Neuronal stem cell (in vitro differentiated cells): ENCODE measurements around the gene SOX18.

ENCODE experiments used
- DNase-seq: peaks from one replicate; pipeline ENCODE4 v3.0.0-alpha.2; 2013; ENCODE audit warnings: low spot score
- H2AFZ ChIP-seq: one replicate; pipeline ENCODE4 v1.6.1; 2013; ENCODE audit warnings: mild to moderate bottlenecking, low read length, inconsistent platforms
- H2AK5ac ChIP-seq: 2 replicates; pipeline ENCODE4 v1.6.1; 2013; ENCODE audit warnings: low read depth, mild to moderate bottlenecking, inconsistent platforms, low read length, moderate library complexity, mixed read lengths
- H2BK120ac ChIP-seq: 2 replicates; pipeline ENCODE4 v1.6.1; 2013; ENCODE audit warnings: low read depth, mild to moderate bottlenecking, inconsistent platforms, low read length, moderate library complexity, mixed read lengths
- H2BK12ac ChIP-seq: one replicate; pipeline ENCODE4 v1.6.1; 2013; ENCODE audit warnings: low read length, inconsistent platforms
- H2BK15ac ChIP-seq: 2 replicates; pipeline ENCODE4 v1.6.1; 2013; ENCODE audit warnings: mild to moderate bottlenecking, low read length, inconsistent platforms, mixed read lengths
- H2BK5ac ChIP-seq: one replicate; pipeline ENCODE4 v1.6.1; 2013; ENCODE audit warnings: inconsistent platforms, mild to moderate bottlenecking, low read length, moderate library complexity
- H3K14ac ChIP-seq: one replicate; pipeline ENCODE4 v1.6.1; 2013; ENCODE audit warnings: low read length, inconsistent platforms
- H3K18ac ChIP-seq: 2 replicates; pipeline ENCODE4 v1.6.1; 2013; ENCODE audit warnings: low read length, inconsistent platforms
- H3K23ac ChIP-seq: 2 replicates; pipeline ENCODE4 v1.6.1; 2013; ENCODE audit warnings: low read depth, mild to moderate bottlenecking, mixed read lengths, low read length, inconsistent platforms; ENCODE audit not compliant: poor library complexity
- H3K27ac ChIP-seq: replicated peaks from 3 replicates; pipeline ENCODE4 v1.5.1; 2013; ENCODE audit warnings: low read length, inconsistent platforms
- H3K27me3 ChIP-seq, 3 experiments: 2 replicates each; pipeline ENCODE4 v1.6.1; 2013; ENCODE audit warnings: low read length in 3 of 3, mild to moderate bottlenecking in 2 of 3, inconsistent platforms in 1 of 3, low read depth in 1 of 3, mixed read lengths in 1 of 3, moderate library complexity in 1 of 3; ENCODE audit not compliant: control insufficient read depth in 3 of 3, insufficient read depth in 3 of 3
- H3K36me3 ChIP-seq, 2 donors: replicated peaks in 1 of 2; 2 replicates each; pipeline ENCODE4 v1.6.1; 2013; ENCODE audit warnings: low read length in 2 of 2; ENCODE audit not compliant: control insufficient read depth in 2 of 2, insufficient read depth in 2 of 2
- H3K4ac ChIP-seq: 2 replicates; pipeline ENCODE4 v1.6.1; 2013; ENCODE audit warnings: inconsistent platforms, mild to moderate bottlenecking, low read length, moderate library complexity
- H3K4me1 ChIP-seq, 2 donors: 1 replicate in 1 of 2; 2 replicates in 1 of 2; pipeline ENCODE4 v1.6.1; 2013; ENCODE audit warnings: low read length in 2 of 2, low read depth in 1 of 2; ENCODE audit not compliant: control insufficient read depth in 2 of 2, insufficient read depth in 1 of 2
- H3K4me2 ChIP-seq: one replicate; pipeline ENCODE4 v1.6.1; 2013; ENCODE audit warnings: mild to moderate bottlenecking, low read length, inconsistent platforms; ENCODE audit not compliant: insufficient read depth, poor library complexity, severe bottlenecking
- H3K4me3 ChIP-seq, 2 donors: 2 replicates each; pipeline ENCODE4 v1.5.1; 2013; ENCODE audit warnings: low read length in 2 of 2, mild to moderate bottlenecking in 2 of 2, inconsistent platforms in 1 of 2, moderate library complexity in 1 of 2
- H3K79me1 ChIP-seq: one replicate; pipeline ENCODE4 v1.6.1; 2013; ENCODE audit warnings: low read depth, mild to moderate bottlenecking, inconsistent platforms, low read length, moderate library complexity
- H3K9ac ChIP-seq: one replicate; pipeline ENCODE4 v1.6.1; 2013; ENCODE audit warnings: mild to moderate bottlenecking, low read depth, low read length, inconsistent platforms; ENCODE audit not compliant: poor library complexity
- H3K9me3 ChIP-seq, 2 donors: replicated peaks in 1 of 2; 2 replicates each; pipeline versions ENCODE3 to v1.6.1; 2013; ENCODE audit warnings: low read length in 2 of 2, mild to moderate bottlenecking in 2 of 2, inconsistent platforms in 1 of 2, low read depth in 1 of 2, mixed read lengths in 1 of 2, moderate library complexity in 1 of 2; ENCODE audit not compliant: control insufficient read depth in 2 of 2, insufficient read depth in 1 of 2
- H4K8ac ChIP-seq: one replicate; pipeline ENCODE4 v1.6.1; 2013; ENCODE audit warnings: low read depth, mild to moderate bottlenecking, inconsistent platforms, low read length, moderate library complexity
- H4K91ac ChIP-seq: one replicate; pipeline ENCODE4 v1.6.1; 2013; ENCODE audit warnings: low read length, low read depth, mild to moderate bottlenecking, inconsistent platforms; ENCODE audit not compliant: poor library complexity
- WGBS, 2 donors: extraction: QIAGEN DNeasy Blood & Tissue Kit; methylation state at CpG; one replicate each; pipeline ENCODE4 v1.1.7; 2013; ENCODE audit warnings: missing lambda C conversion rate in 2 of 2, mixed read lengths in 1 of 2; ENCODE audit not compliant: insufficient read length in 2 of 2, insufficient replicate concordance in 1 of 2; ENCODE audit errors: extremely low coverage in 2 of 2; 5-methylcytosine and 5-hydroxymethylcytosine counted together

The SOX18 gene

GRCh38 chr20:64042054-64042781, 7.2 kb downstream of the SOX18 start:
- H3K4me3 ChIP-seq = peak overlapping the region; percentile 37 to 67
- H2BK15ac ChIP-seq = peak overlapping the region; percentile 11
- peak overlapping the region; percentile 64 for H3K4me2 ChIP-seq
- H3K27me3 ChIP-seq = peaks cover 37 to 93% (median 82%) of the 10 kb centered on the region in 3 experiments
- no peak for DNase-seq
- no peak overlapping the region for H2BK12ac ChIP-seq
- no peak overlapping the region for H3K27ac ChIP-seq
- H3K79me1 ChIP-seq = no peaks in the 10 kb centered on the region
- no peak overlapping the region for H3K14ac ChIP-seq
- no peak overlapping the region for H4K91ac ChIP-seq
- no peak overlapping the region for H4K8ac ChIP-seq
- H3K9me3 ChIP-seq = peaks cover 0 to 2% of the 10 kb centered on the region in 2 donors
- H3K36me3 ChIP-seq = no peaks in the 10 kb centered on the region
- peak overlapping the region; percentile 92 for H3K18ac ChIP-seq
- H2BK120ac ChIP-seq = no peak overlapping the region
- H3K9ac ChIP-seq = peak overlapping the region; percentile 21
- peak overlapping the region; percentile 88 for H2AFZ ChIP-seq
- H2AK5ac ChIP-seq = peak overlapping the region; percentile 79
- peaks cover 8 to 19% of the 10 kb centered on the region in 2 donors for H3K4me1 ChIP-seq
- no CpG with 5 or more reads among the region's 55 CpGs for WGBS, 2 donors
- peak overlapping the region; percentile 80 for H3K23ac ChIP-seq
- no peak overlapping the region for H2BK5ac ChIP-seq
- no peak overlapping the region for H3K4ac ChIP-seq

DNA sequence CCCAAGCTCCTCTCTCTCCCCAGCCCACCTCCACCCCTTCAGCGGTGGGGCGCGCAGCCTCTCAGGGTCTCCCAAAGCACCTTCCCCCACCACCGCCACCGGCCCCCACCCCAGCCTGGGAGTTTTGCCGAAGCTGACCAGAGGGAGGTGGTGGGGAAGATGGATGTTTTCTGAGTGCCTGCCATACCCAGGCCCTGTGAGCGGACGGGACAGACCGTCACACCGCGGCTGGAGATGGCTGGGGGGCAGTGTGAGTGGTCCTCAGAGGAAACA, 7.7 kb downstream of the SOX18 start:
- no peak overlapping the region for H2BK120ac ChIP-seq
- H3K18ac ChIP-seq = peak overlapping the region; percentile 92
- no peak overlapping the region for H2BK5ac ChIP-seq
- DNase-seq = no peak
- H2BK15ac ChIP-seq = no peak overlapping the region
- H3K14ac ChIP-seq = no peak overlapping the region
- H3K27me3 ChIP-seq = peaks cover 35 to 93% (median 77%) of the 10 kb centered on the region in 3 experiments
- no peak overlapping the region for H3K4ac ChIP-seq
- peak overlapping the region; percentile 79 for H2AK5ac ChIP-seq
- WGBS, 2 donors = no CpG with 5 or more reads among the region's 11 CpGs
- peak overlapping the region; percentile 80 for H3K23ac ChIP-seq
- H4K91ac ChIP-seq = no peak overlapping the region
- no peak overlapping the region for H4K8ac ChIP-seq
- H3K9ac ChIP-seq = peak overlapping the region; percentile 21
- peaks cover 0 to 2% of the 10 kb centered on the region in 2 donors for H3K9me3 ChIP-seq
- H2BK12ac ChIP-seq = no peak overlapping the region
- no peak overlapping the region for H3K27ac ChIP-seq
- no peaks in the 10 kb centered on the region for H3K79me1 ChIP-seq
- no peak overlapping the region for H3K4me3 ChIP-seq
- H2AFZ ChIP-seq = peak overlapping the region; percentile 88
- no peaks in the 10 kb centered on the region for H3K36me3 ChIP-seq
- H3K4me2 ChIP-seq = no peak overlapping the region
- peaks cover 9 to 20% of the 10 kb centered on the region in 2 donors for H3K4me1 ChIP-seq

- H3K9ac ChIP-seq = no peak overlapping the region
- no peaks in the 10 kb centered on the region for H3K9me3 ChIP-seq
- no peak overlapping the region for H3K18ac ChIP-seq
- DNase-seq = no peak
- no peak overlapping the region for H3K27ac ChIP-seq
- H4K8ac ChIP-seq = no peak overlapping the region
- H3K4me3 ChIP-seq = no peak overlapping the region
- H3K14ac ChIP-seq = no peak overlapping the region
- no peak overlapping the region for H3K4me2 ChIP-seq
- H2AFZ ChIP-seq = peak overlapping the region; percentile 88
- peak overlapping the region; percentile 0 for H2BK15ac ChIP-seq
- H3K27me3 ChIP-seq = peaks cover 32 to 88% (median 72%) of the 10 kb centered on the region in 3 experiments
- peaks cover 15 to 25% of the 10 kb centered on the region in 2 donors for H3K4me1 ChIP-seq
- no peaks in the 10 kb centered on the region for H3K36me3 ChIP-seq
- H2AK5ac ChIP-seq = no peak overlapping the region
- no CpG with 5 or more reads among the region's 15 CpGs for WGBS, 2 donors
- no peak overlapping the region for H2BK5ac ChIP-seq
- H4K91ac ChIP-seq = no peak overlapping the region
- no peak overlapping the region for H3K4ac ChIP-seq
- H2BK120ac ChIP-seq = no peak overlapping the region
- no peak overlapping the region for H2BK12ac ChIP-seq
- H3K23ac ChIP-seq = no peak overlapping the region
- no peaks in the 10 kb centered on the region for H3K79me1 ChIP-seq
These were observed 8.2 kb downstream of the SOX18 start for GRCh38 chr20:64041040-64041780.
